GM19324 (cell line): ENCODE data around the gene STXBP6.
"Not testable (repeated sequence)": the region's sequence is repeated elsewhere in the genome, so short reads cannot be mapped to it uniquely, and the experiment has no call there.

Experiments used
- ATAC-seq: cut with Tn5 transposase; IDR thresholded peaks from one replicate; pipeline ENCODE4 v1.9.1; 2021; ENCODE audit warnings: mild to moderate bottlenecking, moderate library complexity; ENCODE audit not compliant: unreplicated experiment, low FRiP score

The STXBP6 gene

DNA sequence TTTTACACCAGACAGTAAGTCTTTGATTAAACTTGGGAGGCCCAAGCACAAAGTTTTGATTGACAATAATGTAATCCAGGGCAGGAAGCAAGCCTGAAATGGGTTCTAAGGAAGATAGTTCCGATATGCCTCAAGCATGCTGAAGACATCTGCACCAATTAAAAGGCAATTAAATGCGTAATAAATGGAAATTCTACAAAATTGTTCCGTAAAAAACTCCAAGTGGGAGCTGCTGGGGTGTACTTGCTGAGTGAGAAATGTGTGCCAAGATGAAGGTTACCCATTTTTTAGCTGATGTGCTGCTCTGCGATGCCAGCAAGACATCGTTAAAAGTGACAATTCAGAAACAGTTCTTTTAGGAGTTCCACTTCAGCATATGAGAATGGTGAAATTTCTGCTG, 269.7 kb downstream of the STXBP6 start:
- no peak for ATAC-seq

GRCh38 chr14:24777678-24778077, 272.3 kb downstream of the STXBP6 start:
- ATAC-seq, result no peak

- ATAC-seq, result no peak
Measured at GRCh38 chr14:24775950-24776349, 274.0 kb downstream of the STXBP6 start.

- ATAC-seq, result no peak
Measured at GRCh38 chr14:24774187-24774915, 275.6 kb downstream of the STXBP6 start.

GRCh38 chr14:24773564-24773963, 276.4 kb downstream of the STXBP6 start:
- not testable (repeated sequence) for ATAC-seq

DNA sequence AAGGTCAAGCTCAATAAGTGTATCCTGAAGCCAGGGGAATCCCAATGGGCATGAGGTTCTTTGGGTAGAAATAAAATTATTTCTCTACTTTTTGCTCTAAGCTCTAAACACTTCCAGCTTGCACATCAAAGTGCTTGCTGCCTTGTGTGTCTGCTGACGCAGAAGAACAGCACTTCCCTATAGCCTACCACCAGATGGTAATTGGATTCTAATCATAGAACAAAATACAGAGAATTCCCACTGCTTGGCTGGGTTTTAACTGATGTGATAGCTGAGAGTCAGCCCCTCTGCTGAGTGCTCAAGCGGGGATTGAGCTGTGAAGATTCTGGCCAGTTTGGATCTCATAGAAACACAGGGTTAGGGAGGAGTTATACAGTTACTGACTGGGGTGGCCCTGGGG, 283.5 kb downstream of the STXBP6 start:
- ATAC-seq, result no peak

- no peak for ATAC-seq
Measured at GRCh38 chr14:24761141-24761540, 288.8 kb downstream of the STXBP6 start.
